ENCODE measurements around the gene UST. TPM values are rescaled to one million over a fixed set of nuclear protein-coding genes. Genes with fewer than 3 reads are reported as not detected.

The UST gene
- total and polyA plus RNA-seq, 9 of the 15 experiments (the other 6 are each of a cell fraction or from before 2014, with no cell fraction given) = 0.04 to 0.10 TPM; not detected in 7

DNA sequence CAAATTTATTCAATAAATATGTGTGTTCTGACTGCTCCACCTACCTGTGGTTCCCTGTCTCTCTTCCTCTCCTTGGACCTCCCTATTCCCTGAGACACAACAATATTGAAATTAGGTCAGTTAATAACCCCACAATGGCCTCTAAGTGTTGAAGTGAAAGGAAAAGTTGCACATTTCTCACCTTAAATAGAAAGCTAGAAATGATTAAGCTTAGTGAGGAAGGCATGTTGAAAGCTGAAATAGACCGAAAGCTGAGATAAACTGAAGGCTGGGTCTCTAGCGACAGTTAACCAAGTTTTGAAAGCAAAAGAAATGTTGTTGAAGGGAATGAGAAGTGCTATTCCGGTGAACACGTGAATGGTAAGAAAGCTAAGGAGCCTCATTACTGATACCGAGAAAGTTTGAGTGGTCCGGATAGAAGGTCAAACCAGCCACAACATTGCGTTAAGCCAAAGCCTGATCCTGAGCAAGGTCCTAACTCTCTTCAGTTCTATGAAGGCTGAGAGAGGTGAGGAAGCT is 34.1 kb downstream of the UST start (continued):
- TF ChIP-seq FIP1L1 (IDR thresholded peaks at IDR 0.05; ENCODE audit: low read depth, low read length, poor library complexity, severe bottlenecking) = no peak

DNA sequence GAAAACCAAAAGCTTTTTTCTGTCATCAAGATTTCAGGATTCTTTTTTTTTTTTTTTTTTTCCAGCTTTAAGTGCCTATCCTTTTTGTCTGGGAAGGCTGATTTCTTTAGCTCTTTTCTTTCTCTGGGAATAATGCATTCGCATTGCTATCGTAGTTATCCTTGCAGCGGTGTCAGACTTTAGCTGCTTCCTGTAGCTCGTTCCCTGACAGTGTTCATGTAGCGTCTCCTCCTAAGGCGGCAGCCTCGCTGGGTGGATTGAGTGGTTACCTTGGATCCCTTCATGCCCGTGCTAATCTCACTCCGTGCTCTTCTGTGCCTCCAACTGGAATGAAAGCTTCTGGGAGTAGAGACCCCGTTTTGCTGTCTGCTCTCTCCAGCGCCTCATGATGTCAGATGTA is 43.1 kb downstream of the UST start:
- POLR2A ChIA-PET = no interaction called here
- Histone ChIP-seq H3K79me2 (ENCODE audit: control insufficient read depth, insufficient read depth, low read length) (no peaks in the 10 kb centered on the region), H3K9me1 (ENCODE audit: control insufficient read depth, insufficient read depth, low read length) (no peaks in the 10 kb centered on the region), H3K27ac (ENCODE audit: extremely low read depth, low read depth, low read length) (no peak overlapping the region), H3K4me2 (ENCODE audit: insufficient read depth, low read length) (no peak overlapping the region), H3K9ac (ENCODE audit: insufficient read depth in 1 of 2, low read depth in 2 of 2, low read length in 2 of 2) (no peak overlapping the region), H4K20me1 (replicated peaks; ENCODE audit: control insufficient read depth, insufficient read depth, low read length) (no peaks in the 10 kb centered on the region), H3K4me1 (replicated peaks in 1 of 2; ENCODE audit: control insufficient read depth in 2 of 2, insufficient read depth in 2 of 2, low read length in 2 of 2) (no peaks in the 10 kb centered on the region), H2AFZ (ENCODE audit: low read depth, low read length) (no peak overlapping the region), H3K4me3 (no peak overlapping the region), H3K27me3 (ENCODE audit: control insufficient read depth in 2 of 2, insufficient read depth in 2 of 2, low read length in 2 of 2) (peaks cover 6 to 22% of the 10 kb centered on the region in 2 experiments; a peak in 3 of 5 replicates), H3K9me3 (replicated peaks; ENCODE audit: control insufficient read depth, insufficient read depth, low read depth, low read length) (no peaks in the 10 kb centered on the region), H3K36me3 (ENCODE audit: control insufficient read depth, insufficient read depth, low read length) (no peaks in the 10 kb centered on the region)
- 2% methylated on average over 11 of the region's 11 CpGs for WGBS (ENCODE audit: insufficient coverage, low coverage, missing lambda C conversion rate)
- no peak for ATAC-seq
- BruUV-seq (replicated peaks) = no TSS peak
- intact Hi-C loops (cut with micrococcal nuclease) = no loop called here
- in situ Hi-C loops (cut with MboI) = no loop called here
- no peak for DNase-seq (ENCODE audit: extremely low read depth in 1 of 4, low spot score in 3 of 4)
- FAIRE-seq = no peak
- CTCF ChIA-PET (ENCODE audit: low intra/inter-chr PET ratio) = no interaction called here
- TF ChIP-seq SMARCE1 (IDR thresholded peaks at IDR 0.05) (no peak), TAF9B (IDR thresholded peaks at IDR 0.05; ENCODE audit: partially characterized antibody) (no peak), NFATC3 (IDR thresholded peaks at IDR 0.05) (no peak), KLF13 (tag; IDR thresholded peaks at IDR 0.05; ENCODE audit: borderline replicate concordance, low read depth) (no peak), KAT7 (CRISPR knock-in tag; IDR thresholded peaks at IDR 0.05; ENCODE audit: borderline replicate concordance) (no peak), ZSCAN29 (IDR thresholded peaks at IDR 0.05) (no peak), SAFB (IDR thresholded peaks at IDR 0.05; ENCODE audit: borderline replicate concordance, low read depth, low read length) (no peak), TEAD2 (tag; IDR thresholded peaks at IDR 0.05) (no peak), ZNF445 (CRISPR knock-in tag; IDR thresholded peaks at IDR 0.05; ENCODE audit: low read depth) (no peak), ZBTB26 (CRISPR knock-in tag; IDR thresholded peaks at IDR 0.05) (no peak), PCBP2 (IDR thresholded peaks at IDR 0.05; ENCODE audit: low read depth, low read length, poor library complexity, severe bottlenecking) (no peak), ZNF79 (CRISPR knock-in tag; IDR thresholded peaks at IDR 0.05; ENCODE audit: low read depth) (no peak), SMAD4 (CRISPR knock-in tag; conservative IDR thresholded peaks at IDR 0.05) (no peak), ZSCAN32 (CRISPR knock-in tag; IDR thresholded peaks at IDR 0.05) (no peak)
- TF ChIP-seq, protein P1, sequence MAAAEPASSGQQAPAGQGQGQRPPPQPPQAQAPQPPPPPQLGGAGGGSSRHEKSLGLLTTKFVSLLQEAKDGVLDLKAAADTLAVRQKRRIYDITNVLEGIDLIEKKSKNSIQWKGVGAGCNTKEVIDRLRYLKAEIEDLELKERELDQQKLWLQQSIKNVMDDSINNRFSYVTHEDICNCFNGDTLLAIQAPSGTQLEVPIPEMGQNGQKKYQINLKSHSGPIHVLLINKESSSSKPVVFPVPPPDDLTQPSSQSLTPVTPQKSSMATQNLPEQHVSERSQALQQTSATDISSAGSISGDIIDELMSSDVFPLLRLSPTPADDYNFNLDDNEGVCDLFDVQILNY (CRISPR knock-in tag; IDR thresholded peaks at IDR 0.05) = no peak
- TF ChIP-seq, protein P2, sequence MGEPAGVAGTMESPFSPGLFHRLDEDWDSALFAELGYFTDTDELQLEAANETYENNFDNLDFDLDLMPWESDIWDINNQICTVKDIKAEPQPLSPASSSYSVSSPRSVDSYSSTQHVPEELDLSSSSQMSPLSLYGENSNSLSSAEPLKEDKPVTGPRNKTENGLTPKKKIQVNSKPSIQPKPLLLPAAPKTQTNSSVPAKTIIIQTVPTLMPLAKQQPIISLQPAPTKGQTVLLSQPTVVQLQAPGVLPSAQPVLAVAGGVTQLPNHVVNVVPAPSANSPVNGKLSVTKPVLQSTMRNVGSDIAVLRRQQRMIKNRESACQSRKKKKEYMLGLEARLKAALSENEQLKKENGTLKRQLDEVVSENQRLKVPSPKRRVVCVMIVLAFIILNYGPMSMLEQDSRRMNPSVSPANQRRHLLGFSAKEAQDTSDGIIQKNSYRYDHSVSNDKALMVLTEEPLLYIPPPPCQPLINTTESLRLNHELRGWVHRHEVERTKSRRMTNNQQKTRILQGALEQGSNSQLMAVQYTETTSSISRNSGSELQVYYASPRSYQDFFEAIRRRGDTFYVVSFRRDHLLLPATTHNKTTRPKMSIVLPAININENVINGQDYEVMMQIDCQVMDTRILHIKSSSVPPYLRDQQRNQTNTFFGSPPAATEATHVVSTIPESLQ (CRISPR knock-in tag; IDR thresholded peaks at IDR 0.05) = no peak
